AG04450 (cell line): ENCODE measurements around the gene CST9. TPM values are rescaled to one million over a fixed set of nuclear protein-coding genes. Genes with fewer than 3 reads are reported as not detected.

Source experiments
- CTCF ChIA-PET: fragments of 300-600, 350-600 bp; formaldehyde crosslinking; extraction: SDS; loops from one replicate; lab custom pipeline; 2022; ENCODE audit warnings: antibody characterized with exemption, inconsistent platforms; lab: Charles Lee
- POLR2A ChIA-PET: fragments of 350-600 bp; formaldehyde crosslinking; extraction: SDS; loops from one replicate; lab custom pipeline; 2021; ENCODE audit warnings: antibody characterized with exemption, inconsistent platforms; lab: Yijun Ruan, JAX
- DNase-seq: peaks from one replicate; pipeline ENCODE4 v3.0.0-alpha.2; 2011; ENCODE audit warnings: low read depth, low spot score
- H3K27ac ChIP-seq: one replicate; pipeline ENCODE4 v1.5.1; 2012; ENCODE audit warnings: low read depth, low read length, control low read depth
- H3K27me3 ChIP-seq: one replicate; pipeline ENCODE4 v1.6.0; 2012; ENCODE audit warnings: low read length; ENCODE audit not compliant: control insufficient read depth, insufficient read depth
- H3K4me3 ChIP-seq: 2 replicates; pipeline ENCODE4 v1.5.1; 2011; ENCODE audit warnings: mild to moderate bottlenecking, low read depth, low read length, control low read depth
- H3K9me3 ChIP-seq: 2 replicates; pipeline ENCODE4 v1.5.1; 2012; ENCODE audit warnings: low read length; ENCODE audit not compliant: control insufficient read depth, insufficient read depth
- CTCF ChIP-seq: IDR thresholded peaks from 2 replicates; pipeline ENCODE4 v1.5.1; 2011; ENCODE audit warnings: low read depth, low read length, control low read depth, inconsistent platforms
- polyA plus RNA-seq: library from polyadenylated mRNA; depleted of rRNA; stranded (reverse); fragments of >200 nt; gene quantifications from 2 replicates; pipeline ENCODE4 v1.2.3, GENCODE V29; 2011

CST9 gene
- polyA plus RNA-seq, 1 experiment, result not detected

GRCh38 chr20:23607497-23608245 is 2.0 kb upstream of the CST9 start:
- ChIA-PET CTCF (interaction anchor here (0.6 to 9.6 kb wide), 18 partner anchors 9 to 271 kb away, joined by 3 to 95 read pairs (median 6); no protein-coding TSS in a partner anchor), POLR2A (no interaction called here)
- peaks cover 32% of the 10 kb centered on the region for H3K27me3 ChIP-seq
- no peak for TF ChIP-seq CTCF
- H3K27ac ChIP-seq, result no peak overlapping the region
- no peaks in the 10 kb centered on the region; the same call in 1 of the 2 replicates for H3K9me3 ChIP-seq
- H3K4me3 ChIP-seq, result no peak overlapping the region
- DNase-seq, result no peak

- ChIA-PET POLR2A (no interaction called here), CTCF (interaction anchor here (0.5 to 9.6 kb wide), 29 partner anchors 9 to 556 kb away, joined by 3 to 95 read pairs (median 5); no protein-coding TSS in a partner anchor)
- peak; percentile 42 for DNase-seq
- H3K27me3 ChIP-seq, result peaks cover 23% of the 10 kb centered on the region
- H3K9me3 ChIP-seq, result no peaks in the 10 kb centered on the region; the same call in 1 of the 2 replicates
- H3K4me3 ChIP-seq, result no peak overlapping the region
- peak; percentile 95 for TF ChIP-seq CTCF
- no peak overlapping the region for H3K27ac ChIP-seq
Observed at GRCh38 chr20:23606652-23607049, 934 bp upstream of the CST9 start.

- ChIA-PET POLR2A (no interaction called here), CTCF (interaction anchor here (9.6 kb wide), 1 partner anchor 162 kb away, joined by 95 read pairs; no protein-coding TSS in a partner anchor)
- no peaks in the 10 kb centered on the region; the same call in 1 of the 2 replicates for H3K9me3 ChIP-seq
- H3K4me3 ChIP-seq, result no peak overlapping the region
- DNase-seq, result no peak
- H3K27me3 ChIP-seq, result peaks cover 17% of the 10 kb centered on the region
- H3K27ac ChIP-seq, result no peak overlapping the region
- no peak for TF ChIP-seq CTCF
Observed at GRCh38 chr20:23604306-23604705, 1.4 kb downstream of the CST9 start.

GRCh38 chr20:23603321-23603720 is 2.4 kb downstream of the CST9 start:
- no peak for DNase-seq
- no peak overlapping the region for H3K27ac ChIP-seq
- H3K4me3 ChIP-seq, result no peak overlapping the region
- POLR2A ChIA-PET, result no interaction called here
- TF ChIP-seq CTCF, result no peak
- H3K9me3 ChIP-seq, result no peaks in the 10 kb centered on the region; the same call in 1 of the 2 replicates
- CTCF ChIA-PET, result interaction anchor here (0.5 to 9.6 kb wide), 2 partner anchors 161 to 1620 kb away, joined by 6 to 95 read pairs; no protein-coding TSS in a partner anchor
- H3K27me3 ChIP-seq, result peaks cover 17% of the 10 kb centered on the region

GRCh38 chr20:23602699-23603098 is 3.0 kb downstream of the CST9 start:
- CTCF ChIA-PET, result interaction anchor here (0.5 to 9.6 kb wide), 2 partner anchors 161 to 1621 kb away, joined by 6 to 95 read pairs; no protein-coding TSS in a partner anchor
- Histone ChIP-seq H3K4me3 (no peak overlapping the region), H3K27ac (no peak overlapping the region), H3K27me3 (peaks cover 17% of the 10 kb centered on the region), H3K9me3 (no peaks in the 10 kb centered on the region)
- POLR2A ChIA-PET, result no interaction called here
- TF ChIP-seq CTCF, result no peak
- DNase-seq, result no peak
